ENCODE measurements around the gene SPTA1. TPM values are rescaled to one million over a fixed set of nuclear protein-coding genes. Genes with fewer than 3 reads are reported as not detected.

The SPTA1 gene
- total RNA-seq, 4 donors from 2014 or later = 0.02 TPM; not detected in 3

DNA sequence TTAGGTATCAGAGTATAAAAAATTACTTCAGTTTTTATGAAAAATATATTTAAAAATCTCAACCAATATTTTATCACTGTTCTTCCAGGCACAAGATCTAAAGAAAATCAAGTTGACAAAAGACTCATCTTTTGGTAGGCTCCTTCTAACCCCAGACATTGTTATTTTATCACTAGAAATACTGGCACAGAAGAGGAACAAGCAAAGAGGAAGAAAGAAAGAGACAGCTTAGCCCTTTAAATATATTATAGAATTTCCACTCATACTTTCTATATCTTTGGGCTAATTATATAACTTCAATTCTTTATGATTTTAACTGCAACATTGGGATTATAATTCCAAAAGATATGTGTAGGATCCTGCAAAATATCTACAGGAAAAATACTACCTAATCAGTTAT, 32.4 kb downstream of the SPTA1 start:
- TF ChIP-seq POLR2A (IDR thresholded peaks at IDR 0.05) = no peak
- TF ChIP-seq, protein P1, sequence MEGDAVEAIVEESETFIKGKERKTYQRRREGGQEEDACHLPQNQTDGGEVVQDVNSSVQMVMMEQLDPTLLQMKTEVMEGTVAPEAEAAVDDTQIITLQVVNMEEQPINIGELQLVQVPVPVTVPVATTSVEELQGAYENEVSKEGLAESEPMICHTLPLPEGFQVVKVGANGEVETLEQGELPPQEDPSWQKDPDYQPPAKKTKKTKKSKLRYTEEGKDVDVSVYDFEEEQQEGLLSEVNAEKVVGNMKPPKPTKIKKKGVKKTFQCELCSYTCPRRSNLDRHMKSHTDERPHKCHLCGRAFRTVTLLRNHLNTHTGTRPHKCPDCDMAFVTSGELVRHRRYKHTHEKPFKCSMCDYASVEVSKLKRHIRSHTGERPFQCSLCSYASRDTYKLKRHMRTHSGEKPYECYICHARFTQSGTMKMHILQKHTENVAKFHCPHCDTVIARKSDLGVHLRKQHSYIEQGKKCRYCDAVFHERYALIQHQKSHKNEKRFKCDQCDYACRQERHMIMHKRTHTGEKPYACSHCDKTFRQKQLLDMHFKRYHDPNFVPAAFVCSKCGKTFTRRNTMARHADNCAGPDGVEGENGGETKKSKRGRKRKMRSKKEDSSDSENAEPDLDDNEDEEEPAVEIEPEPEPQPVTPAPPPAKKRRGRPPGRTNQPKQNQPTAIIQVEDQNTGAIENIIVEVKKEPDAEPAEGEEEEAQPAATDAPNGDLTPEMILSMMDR (IDR thresholded peaks at IDR 0.05) = no peak
- intact Hi-C loops (cut with DNase I; ENCODE audit: low total_unique reads) = no loop called here
- no peak overlapping the region for H3K4me3 ChIP-seq (ENCODE audit: low read depth, poor library complexity, severe bottlenecking)
- no peak for DNase-seq (ENCODE audit: low spot score in 2 of 2)

DNA sequence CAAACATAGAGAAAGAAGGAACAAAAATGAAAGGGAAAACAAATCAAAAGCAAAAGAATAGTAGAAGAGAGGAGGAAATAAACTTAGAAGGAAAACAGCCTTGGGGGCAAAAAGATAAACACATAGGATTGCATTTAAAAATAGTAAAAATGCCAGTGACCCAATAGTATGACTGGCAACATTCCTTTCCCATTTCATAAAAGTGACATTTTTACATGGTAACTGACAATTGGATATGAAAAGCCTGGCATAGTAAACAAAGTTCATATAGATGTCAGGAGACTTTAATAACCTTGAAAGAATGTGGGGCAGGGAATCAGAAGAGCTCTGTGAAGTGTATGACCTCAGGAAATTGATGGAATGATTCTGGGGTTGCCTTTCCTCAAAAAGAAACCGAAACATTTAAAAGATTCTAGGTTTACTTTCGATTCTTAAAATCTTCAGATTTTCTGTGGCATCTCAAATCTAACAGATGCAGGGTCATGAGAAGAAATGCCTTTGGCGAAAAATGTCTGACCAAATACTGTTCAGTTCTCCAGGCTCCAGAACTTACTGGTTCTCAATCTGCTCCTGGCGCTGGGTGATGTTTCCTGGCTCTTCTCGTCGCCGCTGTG, 33.7 kb downstream of the SPTA1 start:
- intact Hi-C loops (cut with DNase I; ENCODE audit: low total_unique reads) = no loop called here
- 90 to 91% methylated on average over 7 of the region's 7 CpGs for WGBS, 2 donors
- no peak for TF ChIP-seq POLR2A (IDR thresholded peaks at IDR 0.05)
- TF ChIP-seq, protein P1 (IDR thresholded peaks at IDR 0.05) = no peak
- no peak overlapping the region for H3K4me3 ChIP-seq (ENCODE audit: low read depth, poor library complexity, severe bottlenecking)
- no peak for DNase-seq (ENCODE audit: low spot score in 2 of 2)

DNA sequence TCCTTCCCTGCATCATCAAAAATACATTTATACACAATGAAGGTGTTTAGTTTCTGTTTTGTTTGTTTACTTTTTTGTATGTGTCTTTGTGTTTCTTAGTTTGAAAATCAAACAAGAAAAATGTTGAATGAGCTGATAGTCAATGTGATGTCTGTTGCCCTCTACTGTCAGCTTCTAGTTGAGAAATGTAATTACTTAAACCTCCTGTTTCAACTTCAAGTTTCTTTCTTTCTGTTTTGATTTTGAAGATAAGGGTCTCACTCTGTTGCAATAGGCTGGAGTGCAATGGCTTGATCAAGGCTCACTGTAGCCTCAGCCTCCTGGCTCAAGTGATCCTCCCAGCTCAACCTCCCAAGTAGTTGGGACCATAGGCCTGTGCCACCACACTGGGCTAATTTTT, 37.5 kb downstream of the SPTA1 start:
- no peak overlapping the region for H3K4me3 ChIP-seq (ENCODE audit: low read depth, poor library complexity, severe bottlenecking)
- no peak for TF ChIP-seq POLR2A (IDR thresholded peaks at IDR 0.05)
- TF ChIP-seq, protein P1 (IDR thresholded peaks at IDR 0.05) = no peak
- intact Hi-C loops (cut with DNase I; ENCODE audit: low total_unique reads) = no loop called here
- DNase-seq (ENCODE audit: low spot score in 2 of 2) = no peak

DNA sequence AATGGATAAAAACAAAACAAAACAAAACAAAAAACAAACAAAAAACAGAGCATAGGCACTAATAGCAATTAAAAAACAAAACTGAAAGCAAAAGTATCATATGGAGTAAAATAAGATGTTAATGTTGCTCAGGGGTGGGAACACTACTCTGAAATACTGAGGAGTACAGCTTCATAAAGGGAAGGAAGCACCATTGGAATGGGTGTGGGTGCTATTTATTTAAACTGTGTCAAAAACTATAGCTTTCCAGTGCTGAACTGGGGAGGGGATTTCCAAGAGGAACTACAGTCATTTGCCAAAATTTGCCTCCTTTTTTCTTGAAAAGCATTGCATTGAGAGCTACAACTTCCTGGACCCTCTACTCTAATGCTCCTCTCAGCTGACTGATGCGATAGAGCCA, 40.0 kb downstream of the SPTA1 start:
- WGBS, 2 donors = 92 to 95% methylated on average over 1 of the region's 1 CpG
- intact Hi-C loops (cut with DNase I; ENCODE audit: low total_unique reads) = no loop called here
- H3K4me3 ChIP-seq (ENCODE audit: low read depth, poor library complexity, severe bottlenecking) = no peak overlapping the region
- no peak for TF ChIP-seq POLR2A (IDR thresholded peaks at IDR 0.05)
- TF ChIP-seq, protein P1 (IDR thresholded peaks at IDR 0.05) = no peak
- DNase-seq (ENCODE audit: low spot score in 2 of 2) = no peak

DNA sequence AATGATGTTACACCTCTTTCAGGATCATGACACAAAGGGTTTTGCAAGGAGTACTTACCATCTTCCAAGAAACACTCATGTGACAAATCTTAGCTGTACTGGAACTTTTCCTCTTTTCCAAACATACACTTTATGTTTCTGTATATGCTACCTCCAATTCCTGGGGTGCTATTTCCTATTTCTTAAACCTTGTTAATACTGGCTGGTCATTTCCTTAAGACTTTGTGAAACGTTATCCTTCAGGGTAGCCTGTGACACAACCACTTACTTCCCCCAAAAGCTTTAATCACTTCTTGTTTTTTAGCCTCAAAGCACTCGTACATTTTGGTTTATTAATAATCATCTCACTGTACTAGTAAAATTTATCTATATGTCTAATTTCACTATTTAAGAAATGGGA, 42.1 kb downstream of the SPTA1 start:
- no peak for DNase-seq (ENCODE audit: low spot score in 2 of 2)
- TF ChIP-seq, protein P1 (IDR thresholded peaks at IDR 0.05) = no peak
- no peak for TF ChIP-seq POLR2A (IDR thresholded peaks at IDR 0.05)
- WGBS, 2 donors = 67 to 77% methylated on average over 2 of the region's 2 CpGs
- intact Hi-C loops (cut with DNase I; ENCODE audit: low total_unique reads) = no loop called here
- H3K4me3 ChIP-seq (ENCODE audit: low read depth, poor library complexity, severe bottlenecking) = no peak overlapping the region

DNA sequence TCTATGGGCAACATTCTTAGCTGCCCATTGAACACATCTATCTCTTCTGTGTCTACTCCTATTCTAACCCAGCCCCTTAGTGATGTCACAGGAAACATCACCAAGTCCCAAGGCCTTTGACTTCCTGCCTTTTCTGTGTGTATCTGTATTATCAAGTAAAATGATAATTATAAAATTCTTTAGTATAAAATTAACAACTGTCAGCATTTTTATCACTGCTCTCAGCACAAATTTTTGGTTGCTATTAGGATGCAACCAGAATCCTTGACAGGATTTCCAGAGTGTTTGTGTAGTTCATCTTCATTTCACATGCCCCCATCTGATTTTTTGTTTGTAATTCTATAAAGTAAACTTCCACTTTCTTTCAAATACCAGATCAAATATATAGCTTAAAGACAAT, 47.6 kb downstream of the SPTA1 start:
- DNase-seq (ENCODE audit: low spot score in 2 of 2) = no peak
- H3K4me3 ChIP-seq (ENCODE audit: low read depth, poor library complexity, severe bottlenecking) = no peak overlapping the region
- intact Hi-C loops (cut with DNase I; ENCODE audit: low total_unique reads) = no loop called here
- TF ChIP-seq, protein P1 (IDR thresholded peaks at IDR 0.05) = no peak
- no peak for TF ChIP-seq POLR2A (IDR thresholded peaks at IDR 0.05)

Data from lower leg skin (tissue), 4 donors.